ENCODE data around the gene TBC1D20. TPM values are rescaled to one million over a fixed set of nuclear protein-coding genes. Genes with fewer than 3 reads are reported as not detected.

TBC1D20 gene
- total RNA-seq, 1 donor from 2014 or later: 40.6 TPM

GRCh38 chr20:402898-403581 lies 59.3 kb downstream of the TBC1D20 start:
- peaks cover 9% of the 10 kb centered on the region for H3K4me1 ChIP-seq (ENCODE audit: insufficient read depth, low read length)
- no peaks in the 10 kb centered on the region for H3K27me3 ChIP-seq (ENCODE audit: insufficient read depth, low read length)
- H3K9me3 Mint-ChIP-seq (ENCODE audit: unreplicated experiment): no peaks in the 10 kb centered on the region
- no peaks in the 10 kb centered on the region for H3K9me3 ChIP-seq (ENCODE audit: insufficient read depth, low read depth, low read length)
- H3K4me1 Mint-ChIP-seq (ENCODE audit: low read depth, unreplicated experiment): peaks cover 18% of the 10 kb centered on the region
- no peak overlapping the region for H2AFZ ChIP-seq (ENCODE audit: low read depth, low read length)
- no peak for FAIRE-seq
- H3K27me3 Mint-ChIP-seq (ENCODE audit: low read depth, unreplicated experiment): no peaks in the 10 kb centered on the region
- no peaks in the 10 kb centered on the region for H3K79me2 ChIP-seq (ENCODE audit: insufficient read depth, low read length)
- H4K20me1 ChIP-seq (ENCODE audit: insufficient read depth, low read length): no peaks in the 10 kb centered on the region
- peak overlapping the region; percentile 66 for H3K4me3 Mint-ChIP-seq (ENCODE audit: unreplicated experiment)
- DNase-seq (ENCODE audit: low read depth): no peak
- no peak overlapping the region for H3K9ac ChIP-seq (ENCODE audit: low read length)
- peaks cover 9% of the 10 kb centered on the region for H3K36me3 Mint-ChIP-seq (ENCODE audit: low read depth, unreplicated experiment)
- no peak overlapping the region for H3K4me3 ChIP-seq (ENCODE audit: insufficient read depth, low read depth, low read length)
- peak overlapping the region; percentile 93 for H3K27ac Mint-ChIP-seq (ENCODE audit: unreplicated experiment)
- no peaks in the 10 kb centered on the region for H3K36me3 ChIP-seq (ENCODE audit: insufficient read depth, low read length)
- no peak overlapping the region for H3K27ac ChIP-seq (ENCODE audit: low read depth, low read length)
- TF ChIP-seq CTCF (IDR thresholded peaks at IDR 0.05; ENCODE audit: insufficient read depth, low read depth, low read length) (no peak), EZH2 (IDR thresholded peaks at IDR 0.05; ENCODE audit: insufficient read depth, low read length) (no peak)
- H3K4me2 ChIP-seq (ENCODE audit: low read length): no peak overlapping the region

DNA sequence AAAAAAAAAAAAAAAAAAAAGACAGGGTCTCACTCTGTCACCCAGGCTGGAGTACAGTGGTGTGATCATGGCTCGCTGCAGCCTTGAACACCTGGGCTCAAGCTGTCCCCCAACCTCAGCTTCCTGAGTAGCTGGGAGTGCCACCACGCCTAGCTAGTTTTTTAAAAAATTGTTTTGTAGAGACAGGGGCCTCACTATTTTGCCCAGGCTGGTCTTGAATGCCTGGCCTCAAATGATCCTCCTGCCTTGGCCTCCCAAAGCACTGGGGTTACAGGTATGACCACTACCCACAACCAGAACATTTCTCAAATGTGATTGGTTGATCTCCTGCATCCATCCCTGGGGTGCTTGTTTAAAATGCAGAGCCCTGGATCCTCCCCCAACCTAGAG lies 59.8 kb downstream of the TBC1D20 start:
- peaks cover 18% of the 10 kb centered on the region for H3K4me1 Mint-ChIP-seq (ENCODE audit: low read depth, unreplicated experiment)
- H3K4me3 ChIP-seq (ENCODE audit: insufficient read depth, low read depth, low read length): no peak overlapping the region
- no peak for FAIRE-seq

More for the DNA sequence above, 59.8 kb downstream of the TBC1D20 start:
- Histone ChIP-seq H3K27me3 (ENCODE audit: insufficient read depth, low read length) (no peaks in the 10 kb centered on the region), H3K4me1 (ENCODE audit: insufficient read depth, low read length) (peaks cover 8% of the 10 kb centered on the region), H3K9me3 (ENCODE audit: insufficient read depth, low read depth, low read length) (no peaks in the 10 kb centered on the region), H2AFZ (ENCODE audit: low read depth, low read length) (no peak overlapping the region), H3K79me2 (ENCODE audit: insufficient read depth, low read length) (no peaks in the 10 kb centered on the region), H3K4me2 (ENCODE audit: low read length) (no peak overlapping the region), H3K36me3 (ENCODE audit: insufficient read depth, low read length) (no peaks in the 10 kb centered on the region), H4K20me1 (ENCODE audit: insufficient read depth, low read length) (no peaks in the 10 kb centered on the region), H3K9ac (ENCODE audit: low read length) (no peak overlapping the region), H3K27ac (ENCODE audit: low read depth, low read length) (no peak overlapping the region)
- Mint-ChIP-seq H3K27me3 (ENCODE audit: low read depth, unreplicated experiment) (no peaks in the 10 kb centered on the region), H3K27ac (ENCODE audit: unreplicated experiment) (peak overlapping the region; percentile 93), H3K4me3 (ENCODE audit: unreplicated experiment) (no peak overlapping the region), H3K36me3 (ENCODE audit: low read depth, unreplicated experiment) (peaks cover 13% of the 10 kb centered on the region), H3K9me3 (ENCODE audit: unreplicated experiment) (no peaks in the 10 kb centered on the region)
- TF ChIP-seq CTCF (IDR thresholded peaks at IDR 0.05; ENCODE audit: insufficient read depth, low read depth, low read length) (no peak), EZH2 (IDR thresholded peaks at IDR 0.05; ENCODE audit: insufficient read depth, low read length) (no peak)
- no peak for DNase-seq (ENCODE audit: low read depth)

Data from astrocyte (in vitro differentiated cells and primary cell).